ENCODE results near the gene EMID1.
"Not testable (repeated sequence)": the region's sequence is repeated elsewhere in the genome, so short reads cannot be mapped to it uniquely, and the experiment has no call there.

The EMID1 gene

GRCh38 chr22:29211466-29211865 is 5.8 kb downstream of the EMID1 start:
- DNase-seq = no peak

GRCh38 chr22:29212743-29213142 is 7.0 kb downstream of the EMID1 start:
- DNase-seq = no peak

GRCh38 chr22:29213493-29213892 is 7.8 kb downstream of the EMID1 start:
- no peak for DNase-seq

GRCh38 chr22:29214232-29214631 is 8.5 kb downstream of the EMID1 start:
- DNase-seq = no peak

- no peak for DNase-seq
These were observed 9.5 kb downstream of the EMID1 start for GRCh38 chr22:29215012-29215860.

- no peak for DNase-seq
These were observed 10.5 kb downstream of the EMID1 start for GRCh38 chr22:29216011-29216872.

GRCh38 chr22:29216873-29217666 is 11.4 kb downstream of the EMID1 start:
- no peak for DNase-seq

GRCh38 chr22:29217827-29218757 is 12.4 kb downstream of the EMID1 start:
- DNase-seq = no peak

GRCh38 chr22:29218758-29219408 is 13.2 kb downstream of the EMID1 start:
- no peak for DNase-seq

- not testable (repeated sequence) for DNase-seq
These were observed 13.7 kb downstream of the EMID1 start for GRCh38 chr22:29219409-29219782.

GRCh38 chr22:29219881-29220670 is 14.4 kb downstream of the EMID1 start:
- no peak for DNase-seq

- DNase-seq = no peak
These were observed 18.6 kb downstream of the EMID1 start for GRCh38 chr22:29224121-29224858.

GRCh38 chr22:29224859-29225410 is 19.2 kb downstream of the EMID1 start:
- no peak for DNase-seq

GRCh38 chr22:29225422-29226090 is 19.9 kb downstream of the EMID1 start:
- no peak for DNase-seq

- no peak for DNase-seq
These were observed 20.8 kb downstream of the EMID1 start for GRCh38 chr22:29226351-29226981.

GRCh38 chr22:29230972-29231875 is 25.5 kb downstream of the EMID1 start:
- no peak for DNase-seq
